Ovary (tissue), 9 donors: ENCODE measurements around the gene DEFB108B. TPM values are rescaled to one million over a fixed set of nuclear protein-coding genes. Genes with fewer than 3 reads are reported as not detected.
"Not testable (repeated sequence)": the region's sequence is repeated elsewhere in the genome, so short reads cannot be mapped to it uniquely, and the experiment has no call there.

ENCODE experiments used
- DNase-seq, 5 donors: peaks; one replicate each; pipeline ENCODE4 v3.0.0-alpha.2; 2019 to 2020
- H3K27ac ChIP-seq, 2 donors: fragments of 200-600 bp; one replicate each; pipeline versions ENCODE4 v1.5.1 to v1.8.0; 2019 to 2022
- H3K27me3 ChIP-seq: fragments of 200-600 bp; one replicate; pipeline ENCODE4 v1.8.0; 2022
- H3K36me3 ChIP-seq: fragments of 200-600 bp; sonication (generic); one replicate; pipeline ENCODE4 v1.5.1; 2019
- H3K4me1 ChIP-seq: one replicate; pipeline ENCODE4 v1.8.1; 2013; ENCODE audit warnings: mild to moderate bottlenecking, moderate library complexity; ENCODE audit not compliant: insufficient read depth
- H3K4me3 ChIP-seq: fragments of 200-600 bp; sonication (generic); one replicate; pipeline ENCODE4 v1.5.1; 2017
- H3K9me3 ChIP-seq, 2 donors: fragments of 200-600 bp in 1 of 2; sonication (generic) in 1 of 2; one replicate each; pipeline versions ENCODE4 v1.5.1 to v1.8.1; 2013 to 2019; ENCODE audit warnings: mild to moderate bottlenecking in 1 of 2, moderate library complexity in 1 of 2
- CTCF ChIP-seq, 3 donors: fragments of 450-650 bp in 2 of 3; fragments of 200-600 bp in 1 of 3; IDR thresholded peaks; one replicate each; pipeline versions ENCODE4 v1.5.1 to v1.8.0; 2016 to 2022; ENCODE audit warnings: antibody characterized with exemption in 3 of 3, mild to moderate bottlenecking in 1 of 3
- EP300 ChIP-seq: sonication (generic); formaldehyde crosslinking; IDR thresholded peaks from one replicate; pipeline ENCODE4 v1.6.1; 2017; ENCODE audit warnings: antibody characterized with exemption
- POLR2A ChIP-seq: fragments of 450-650 bp; IDR thresholded peaks from one replicate; pipeline ENCODE4 v1.6.1; 2017; ENCODE audit warnings: antibody characterized with exemption, mild to moderate bottlenecking, moderate library complexity
- WGBS, 3 donors: extraction: QIAGEN DNeasy Blood & Tissue Kit in 1 of 3; methylation state at CpG; one replicate each; pipeline versions ENCODE4 v1.1.5 to v1.1.7; 2013 to 2017; 5-methylcytosine and 5-hydroxymethylcytosine counted together
- intact Hi-C, 4 donors: fragments of 100-400 bp; cut with DNase I; formaldehyde crosslinking; loops; one replicate each; pipeline versions ENCODE4 v1.11.0 to v1.15.1; 2022 to 2023
- polyA plus RNA-seq, 2 donors: library from polyadenylated mRNA; stranded (reverse); fragments of 200-250 nt in 1 of 2; fragments of 350-450 nt in 1 of 2; fragmentation: Illumina TruSeq in 1 of 2; extraction: RNeasy Lipid Tissue Mini Kit (QIAGEN cat#74804) in 1 of 2; gene quantifications; one replicate each; pipeline ENCODE4 v1.2.3, GENCODE V29; 2013 to 2014
- total RNA-seq, 7 donors: library from RNA; depleted of rRNA in 2 of 7; stranded (reverse); fragments of >200 nt in 2 of 7; fragmentation: NEBNext Ultra II Directional in 3 of 7; extraction: Animal tissue kit (Norgen Biotek cat#: 25700) in 3 of 7; gene quantifications; one replicate each; pipeline versions ENCODE4 v1.1.0 to v1.2.4, GENCODE V29; 2016 to 2023
- donor health status: DM: no; HTN: no; CAD: no; lungs with moderate emphysema.
- donor health status: DM: no; HTN: no; CAD: no.
- donor health status: Bipolar disorder and iron deficiency.
- donor health status: DM: yes; HTN: yes; CAD: no.
- donor health status: DM: no; HTN: no; CAD: no.
- donor health status: DM: yes; HTN: yes; CAD: no.

The DEFB108B gene
- total and polyA plus RNA-seq, 9 donors, result not detected

GRCh38 chr11:71843858-71844257 lies 10.9 kb downstream of the DEFB108B start:
- DNase-seq, result no peak
- H3K9me3 ChIP-seq, result peaks cover 0 to 3% of the 10 kb centered on the region in 2 donors
- H3K36me3 ChIP-seq, result no peaks in the 10 kb centered on the region
- no peaks in the 10 kb centered on the region for H3K27me3 ChIP-seq
- no peak overlapping the region for H3K27ac ChIP-seq
- TF ChIP-seq CTCF (IDR thresholded peaks at IDR 0.05), result no peak
- no peak for TF ChIP-seq POLR2A
- no peak for TF ChIP-seq EP300
- 68 to 83% (median 74%) methylated on average over 15 of the region's 15 CpGs for WGBS, 3 donors
- no peaks in the 10 kb centered on the region for H3K4me1 ChIP-seq
- intact Hi-C loops, result no loop called here
- H3K4me3 ChIP-seq, result no peak overlapping the region

- H3K27me3 ChIP-seq, H3K27ac ChIP-seq, DNase-seq, H3K4me3 ChIP-seq, H3K9me3 ChIP-seq, H3K36me3 ChIP-seq, H3K4me1 ChIP-seq, intact Hi-C loops: not testable (repeated sequence)
- WGBS, 3 donors, result 94 to 95% (median 95%) methylated on average over 2 of the region's 2 CpGs
Observed at GRCh38 chr11:71853895-71854294, 20.9 kb downstream of the DEFB108B start.

GRCh38 chr11:71855880-71856279 lies 22.9 kb downstream of the DEFB108B start:
- H3K4me3 ChIP-seq, H3K4me1 ChIP-seq, H3K27me3 ChIP-seq, H3K27ac ChIP-seq, intact Hi-C loops, H3K9me3 ChIP-seq, H3K36me3 ChIP-seq, DNase-seq: not testable (repeated sequence)
- WGBS, 3 donors, result 61 to 74% (median 70%) methylated on average over 2 of the region's 2 CpGs

GRCh38 chr11:71860835-71861234 lies 27.8 kb downstream of the DEFB108B start:
- H3K4me1 ChIP-seq, DNase-seq, H3K9me3 ChIP-seq, H3K36me3 ChIP-seq, H3K4me3 ChIP-seq, intact Hi-C loops, H3K27ac ChIP-seq, H3K27me3 ChIP-seq: not testable (repeated sequence)
- 96 to 97% (median 97%) methylated on average over 3 of the region's 3 CpGs for WGBS, 3 donors

- H3K36me3 ChIP-seq, H3K9me3 ChIP-seq, H3K27me3 ChIP-seq, H3K4me3 ChIP-seq, H3K4me1 ChIP-seq, intact Hi-C loops, H3K27ac ChIP-seq, DNase-seq: not testable (repeated sequence)
- 70 to 77% (median 72%) methylated on average over 3 of the region's 3 CpGs for WGBS, 3 donors
Observed at GRCh38 chr11:71863978-71864627, 31.1 kb downstream of the DEFB108B start.

- DNase-seq, result not testable (repeated sequence)
Observed at GRCh38 chr11:71867209-71867608, 34.2 kb downstream of the DEFB108B start.

GRCh38 chr11:71869931-71870330 lies 36.9 kb downstream of the DEFB108B start:
- H3K27ac ChIP-seq, DNase-seq, intact Hi-C loops, H3K4me1 ChIP-seq, H3K4me3 ChIP-seq, H3K9me3 ChIP-seq, H3K27me3 ChIP-seq, H3K36me3 ChIP-seq: not testable (repeated sequence)
- 91 to 95% (median 94%) methylated on average over 3 of the region's 3 CpGs for WGBS, 3 donors

More at GRCh38 chr11:71867209-71867608, 34.2 kb downstream of the DEFB108B start:
- H3K27ac ChIP-seq, H3K4me3 ChIP-seq, H3K4me1 ChIP-seq, intact Hi-C loops, H3K27me3 ChIP-seq, H3K36me3 ChIP-seq, H3K9me3 ChIP-seq: not testable (repeated sequence)
- WGBS, 3 donors, result 77 to 93% (median 85%) methylated on average over 1 of the region's 1 CpG

GRCh38 chr11:71870661-71871060 lies 37.7 kb downstream of the DEFB108B start:
- H3K4me1 ChIP-seq, H3K36me3 ChIP-seq, DNase-seq, H3K27me3 ChIP-seq, H3K9me3 ChIP-seq, H3K27ac ChIP-seq, H3K4me3 ChIP-seq, intact Hi-C loops: not testable (repeated sequence)

- H3K36me3 ChIP-seq, H3K27ac ChIP-seq, intact Hi-C loops, H3K4me3 ChIP-seq, DNase-seq, H3K27me3 ChIP-seq, H3K9me3 ChIP-seq, H3K4me1 ChIP-seq: not testable (repeated sequence)
- WGBS, 3 donors, result 54 to 61% (median 58%) methylated on average over 2 of the region's 2 CpGs
Observed at GRCh38 chr11:71876262-71876661, 43.3 kb downstream of the DEFB108B start.

GRCh38 chr11:71878059-71878458 lies 45.1 kb downstream of the DEFB108B start, which contains the start of gene DEFB131B:
DEFB131B (plus strand) TSS chr11:71878453; CDS start chr11:71878453, 0 bp downstream.
- intact Hi-C loops, result not testable (repeated sequence)
- 79 to 83% (median 82%) methylated on average over 1 of the region's 1 CpG for WGBS, 3 donors

GRCh38 chr11:71885806-71886205 lies 52.8 kb downstream of the DEFB108B start:
- DNase-seq, intact Hi-C loops, H3K4me1 ChIP-seq, H3K27me3 ChIP-seq, H3K36me3 ChIP-seq, H3K4me3 ChIP-seq, H3K9me3 ChIP-seq, H3K27ac ChIP-seq: not testable (repeated sequence)
- 96 to 97% (median 97%) methylated on average over 12 of the region's 12 CpGs for whole genome bisulfite sequencing, 3 donors

More at GRCh38 chr11:71878059-71878458, 45.1 kb downstream of the DEFB108B start, which contains the start of gene DEFB131B:
- not testable (repeated sequence) for H3K27me3 ChIP-seq, H3K4me3 ChIP-seq, H3K36me3 ChIP-seq, H3K4me1 ChIP-seq, H3K27ac ChIP-seq, DNase-seq, H3K9me3 ChIP-seq
